Fibroblast of mammary gland (primary cell): ENCODE data around the gene PLCG2.
"Not testable (repeated sequence)": the region's sequence is repeated elsewhere in the genome, so short reads cannot be mapped to it uniquely, and the experiment has no call there.

Source experiments
- DNase-seq: peaks from one replicate; pipeline ENCODE4 v3.0.0-alpha.2; 2010; ENCODE audit warnings: low read depth
- H3K4me3 ChIP-seq: 2 replicates; pipeline ENCODE4 v1.5.1; 2011; ENCODE audit warnings: low read depth, mild to moderate bottlenecking, low read length, moderate library complexity; ENCODE audit not compliant: control insufficient read depth
- CTCF ChIP-seq: conservative IDR thresholded peaks from 2 replicates; pipeline ENCODE4 v1.5.1; 2011; ENCODE audit warnings: low read depth, low read length, inconsistent platforms; ENCODE audit not compliant: control insufficient read depth, insufficient read depth

Gene PLCG2

GRCh38 chr16:81754858-81755257 is 24.2 kb upstream of the PLCG2 start:
- DNase-seq, result no peak

GRCh38 chr16:81755915-81756614 is 23.0 kb upstream of the PLCG2 start:
- H3K4me3 ChIP-seq, result no peak overlapping the region
- no peak for TF ChIP-seq CTCF
- no peak for DNase-seq

More at GRCh38 chr16:81754858-81755257, 24.2 kb upstream of the PLCG2 start:
- no peak for TF ChIP-seq CTCF
- H3K4me3 ChIP-seq, result no peak overlapping the region

GRCh38 chr16:81756615-81757356 is 22.3 kb upstream of the PLCG2 start:
- DNase-seq, result no peak
- H3K4me3 ChIP-seq, result no peak overlapping the region
- TF ChIP-seq CTCF, result no peak

GRCh38 chr16:81758376-81758775 is 20.7 kb upstream of the PLCG2 start:
- no peak overlapping the region for H3K4me3 ChIP-seq
- TF ChIP-seq CTCF, result no peak
- peak; percentile 10 for DNase-seq

- H3K4me3 ChIP-seq, DNase-seq: not testable (repeated sequence)
Measured at GRCh38 chr16:81762322-81762721, 16.8 kb upstream of the PLCG2 start.

- H3K4me3 ChIP-seq, result no peak overlapping the region
- no peak for DNase-seq
- TF ChIP-seq CTCF, result no peak
Measured at GRCh38 chr16:81765111-81765919, 13.8 kb upstream of the PLCG2 start.

GRCh38 chr16:81765969-81766368 is 13.1 kb upstream of the PLCG2 start:
- no peak for TF ChIP-seq CTCF
- no peak overlapping the region for H3K4me3 ChIP-seq

More at GRCh38 chr16:81765969-81766368, 13.1 kb upstream of the PLCG2 start:
- no peak for DNase-seq
